ENCODE measurements around the gene ADCY3.

The ADCY3 gene

DNA sequence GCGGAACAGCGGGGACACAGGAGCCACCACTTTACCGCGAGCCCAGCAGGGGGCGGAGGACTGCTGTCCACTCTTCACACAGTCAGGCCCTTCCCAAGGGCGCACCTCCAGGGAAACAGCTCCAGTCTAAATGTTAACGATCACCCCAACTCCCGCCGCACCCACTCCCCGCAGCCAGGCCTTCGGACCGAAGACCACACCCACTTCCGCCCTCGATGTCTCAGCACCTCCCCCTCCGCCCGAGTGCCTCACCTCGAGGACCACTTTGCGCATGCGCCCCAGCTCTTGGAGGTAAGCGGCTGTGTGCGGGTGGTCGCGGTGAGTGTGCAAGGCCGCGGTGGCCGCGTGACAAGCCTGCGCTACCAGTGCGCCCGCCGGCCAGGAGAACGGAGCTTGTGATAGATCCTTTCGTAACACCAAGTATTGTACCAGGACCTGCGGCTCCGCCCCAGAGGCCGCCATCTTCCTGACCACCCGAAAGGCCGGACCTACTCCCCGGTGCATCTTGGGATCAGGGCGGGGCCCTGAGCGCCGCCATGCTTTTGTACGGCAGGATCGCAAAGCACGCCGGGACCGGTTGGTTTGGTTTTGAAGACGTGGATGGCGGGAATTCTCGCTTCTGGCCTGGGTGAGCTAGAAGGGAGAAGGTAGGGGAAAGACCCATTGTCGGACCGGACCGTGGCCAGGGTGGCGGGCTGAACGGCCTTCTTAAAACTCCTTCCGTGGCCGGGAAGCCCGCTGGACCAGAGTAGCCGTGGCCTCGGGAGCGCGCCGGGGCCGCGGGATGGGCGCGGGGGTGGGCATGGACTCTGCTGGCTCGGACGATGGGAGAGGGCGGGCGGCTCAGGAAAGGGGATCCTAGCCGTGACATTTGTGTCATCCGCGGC lies 126.9 kb downstream of the ADCY3 start, which contains the start of the genes CENPO and PTRHD1:
Gene CENPO, plus strand, starts transcription at position 552 of the 887 bp plus-strand sequence. CDS start 495 bp downstream, outside the sequence.
Gene PTRHD1, minus strand, starts transcription at position 518 of the 887 bp plus-strand sequence. Its CDS starts 14 bp downstream, at position 504.
- TF ChIP-seq SIN3A (IDR thresholded peaks at IDR 0.05; ENCODE audit: borderline replicate concordance, insufficient read depth, low read length) (peak; percentile 72; the same call in 1 of the 2 replicates), FOXP2 (optimal IDR thresholded peaks at IDR 0.05; ENCODE audit: borderline replicate concordance, extremely low read depth, extremely low read length, insufficient read depth) (peak; percentile 41), TAF1 (IDR thresholded peaks at IDR 0.05; ENCODE audit: borderline replicate concordance, insufficient read depth, low read length) (peak; percentile 87; the same call in 1 of the 2 replicates), POLR2AphosphoS5 (IDR thresholded peaks at IDR 0.05; ENCODE audit: low read depth, low read length) (peak; percentile 61; the same call in 1 of the 2 replicates)
- TF ChIP-seq, protein P1, sequence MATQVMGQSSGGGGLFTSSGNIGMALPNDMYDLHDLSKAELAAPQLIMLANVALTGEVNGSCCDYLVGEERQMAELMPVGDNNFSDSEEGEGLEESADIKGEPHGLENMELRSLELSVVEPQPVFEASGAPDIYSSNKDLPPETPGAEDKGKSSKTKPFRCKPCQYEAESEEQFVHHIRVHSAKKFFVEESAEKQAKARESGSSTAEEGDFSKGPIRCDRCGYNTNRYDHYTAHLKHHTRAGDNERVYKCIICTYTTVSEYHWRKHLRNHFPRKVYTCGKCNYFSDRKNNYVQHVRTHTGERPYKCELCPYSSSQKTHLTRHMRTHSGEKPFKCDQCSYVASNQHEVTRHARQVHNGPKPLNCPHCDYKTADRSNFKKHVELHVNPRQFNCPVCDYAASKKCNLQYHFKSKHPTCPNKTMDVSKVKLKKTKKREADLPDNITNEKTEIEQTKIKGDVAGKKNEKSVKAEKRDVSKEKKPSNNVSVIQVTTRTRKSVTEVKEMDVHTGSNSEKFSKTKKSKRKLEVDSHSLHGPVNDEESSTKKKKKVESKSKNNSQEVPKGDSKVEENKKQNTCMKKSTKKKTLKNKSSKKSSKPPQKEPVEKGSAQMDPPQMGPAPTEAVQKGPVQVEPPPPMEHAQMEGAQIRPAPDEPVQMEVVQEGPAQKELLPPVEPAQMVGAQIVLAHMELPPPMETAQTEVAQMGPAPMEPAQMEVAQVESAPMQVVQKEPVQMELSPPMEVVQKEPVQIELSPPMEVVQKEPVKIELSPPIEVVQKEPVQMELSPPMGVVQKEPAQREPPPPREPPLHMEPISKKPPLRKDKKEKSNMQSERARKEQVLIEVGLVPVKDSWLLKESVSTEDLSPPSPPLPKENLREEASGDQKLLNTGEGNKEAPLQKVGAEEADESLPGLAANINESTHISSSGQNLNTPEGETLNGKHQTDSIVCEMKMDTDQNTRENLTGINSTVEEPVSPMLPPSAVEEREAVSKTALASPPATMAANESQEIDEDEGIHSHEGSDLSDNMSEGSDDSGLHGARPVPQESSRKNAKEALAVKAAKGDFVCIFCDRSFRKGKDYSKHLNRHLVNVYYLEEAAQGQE (IDR thresholded peaks at IDR 0.05; ENCODE audit: insufficient read depth in 1 of 2, low read depth in 2 of 2, low read length in 2 of 2): no peak

DNA sequence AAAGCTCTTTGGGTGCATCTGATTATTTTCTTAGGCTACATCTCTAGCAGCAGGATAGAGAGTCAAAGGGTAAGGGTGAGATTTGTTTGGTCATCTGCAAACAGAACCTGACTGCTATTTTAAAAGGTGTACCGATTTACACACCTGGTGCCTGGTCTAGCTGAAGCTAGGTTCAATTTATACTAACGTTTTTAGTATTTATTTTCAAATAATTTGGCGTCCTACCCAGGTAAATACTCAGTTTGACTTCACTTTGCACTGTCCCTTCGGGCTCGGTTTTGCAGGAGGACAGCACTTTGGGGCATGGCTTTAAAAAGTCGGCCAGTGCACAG lies 127.5 kb downstream of the ADCY3 start:
- TF ChIP-seq, protein P1 (IDR thresholded peaks at IDR 0.05; ENCODE audit: insufficient read depth in 1 of 2, low read depth in 2 of 2, low read length in 2 of 2): no peak
- TF ChIP-seq SIN3A (IDR thresholded peaks at IDR 0.05; ENCODE audit: borderline replicate concordance, insufficient read depth, low read length) (no peak), TAF1 (IDR thresholded peaks at IDR 0.05; ENCODE audit: borderline replicate concordance, insufficient read depth, low read length) (no peak), POLR2AphosphoS5 (IDR thresholded peaks at IDR 0.05; ENCODE audit: low read depth, low read length) (no peak), FOXP2 (optimal IDR thresholded peaks at IDR 0.05; ENCODE audit: borderline replicate concordance, extremely low read depth, extremely low read length, insufficient read depth) (no peak)

DNA sequence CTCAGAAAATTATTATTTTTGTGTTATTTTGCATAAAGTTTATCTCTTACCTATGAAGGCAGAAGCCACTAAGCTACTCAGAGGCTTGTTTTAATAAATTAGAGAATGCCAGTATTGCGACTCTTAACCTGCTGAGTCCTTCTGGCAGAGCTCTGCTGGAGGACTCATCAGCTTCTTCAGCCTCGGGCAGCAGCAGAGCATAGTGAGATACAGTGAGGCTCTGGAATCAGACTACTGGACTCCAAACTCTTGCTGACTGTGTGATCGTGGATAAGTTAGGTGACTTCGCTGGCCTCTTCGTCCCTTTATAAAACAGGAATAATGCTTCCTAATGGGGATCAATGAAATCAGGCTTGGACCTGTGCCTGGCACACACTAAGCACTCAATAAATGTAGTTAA lies 128.6 kb downstream of the ADCY3 start:
- no peak for TF ChIP-seq TAF1 (IDR thresholded peaks at IDR 0.05; ENCODE audit: borderline replicate concordance, insufficient read depth, low read length)
- TF ChIP-seq SIN3A (IDR thresholded peaks at IDR 0.05; ENCODE audit: borderline replicate concordance, insufficient read depth, low read length): no peak
- no peak for TF ChIP-seq POLR2AphosphoS5 (IDR thresholded peaks at IDR 0.05; ENCODE audit: low read depth, low read length)
- no peak for TF ChIP-seq FOXP2 (optimal IDR thresholded peaks at IDR 0.05; ENCODE audit: borderline replicate concordance, extremely low read depth, extremely low read length, insufficient read depth)
- TF ChIP-seq, protein P1 (IDR thresholded peaks at IDR 0.05; ENCODE audit: insufficient read depth in 1 of 2, low read depth in 2 of 2, low read length in 2 of 2): no peak

DNA sequence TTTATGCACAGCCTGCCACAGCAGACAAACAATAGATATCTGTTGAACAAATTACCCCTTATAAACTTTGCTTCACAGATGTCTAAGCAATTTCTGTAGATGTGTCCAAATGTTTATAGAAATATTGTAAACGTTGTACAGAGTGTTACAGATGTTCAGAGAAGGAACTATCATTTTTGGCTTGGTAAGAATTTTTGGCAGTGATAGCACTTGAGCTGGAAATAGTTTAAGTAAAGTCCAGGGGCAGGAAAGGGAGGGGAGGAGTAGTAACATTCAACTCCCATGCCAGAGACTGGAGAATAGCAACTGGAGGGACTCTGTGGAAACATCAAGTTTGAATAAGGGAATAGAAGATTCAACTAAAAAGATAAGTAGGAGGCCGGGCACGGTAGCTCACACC lies 131.2 kb downstream of the ADCY3 start:
- TF ChIP-seq SIN3A (IDR thresholded peaks at IDR 0.05; ENCODE audit: borderline replicate concordance, insufficient read depth, low read length) (no peak), POLR2AphosphoS5 (IDR thresholded peaks at IDR 0.05; ENCODE audit: low read depth, low read length) (no peak), TAF1 (IDR thresholded peaks at IDR 0.05; ENCODE audit: borderline replicate concordance, insufficient read depth, low read length) (no peak), FOXP2 (optimal IDR thresholded peaks at IDR 0.05; ENCODE audit: borderline replicate concordance, extremely low read depth, extremely low read length, insufficient read depth) (no peak)
- TF ChIP-seq, protein P1 (IDR thresholded peaks at IDR 0.05; ENCODE audit: insufficient read depth in 1 of 2, low read depth in 2 of 2, low read length in 2 of 2): no peak
